Epithelial cell of proximal tubule (primary cell): ENCODE data around the gene ZNF362. TPM values are rescaled to one million over a fixed set of nuclear protein-coding genes. Genes with fewer than 3 reads are reported as not detected.

Source experiments
- DNase-seq: peaks from one replicate; pipeline ENCODE4 v3.0.0-alpha.2; 2011; ENCODE audit warnings: low read depth
- H3K4me3 ChIP-seq: 2 replicates; pipeline ENCODE4 v1.5.1; 2011; ENCODE audit warnings: low read depth, mild to moderate bottlenecking, low read length
- CTCF ChIP-seq: conservative IDR thresholded peaks from 2 replicates; pipeline ENCODE4 v1.5.1; 2012; ENCODE audit warnings: low read depth, mild to moderate bottlenecking, low read length
- total RNA-seq: library from RNA; depleted of rRNA; stranded (reverse); fragments of >200 nt; gene quantifications from 2 replicates; pipeline ENCODE4 v1.2.3, GENCODE V29; 2015

ZNF362 gene
- total RNA-seq, 1 donor from 2014 or later = 17.6 TPM

- DNase-seq = no peak
- no peak for TF ChIP-seq CTCF
- no peak overlapping the region for H3K4me3 ChIP-seq
These were observed 75.4 kb downstream of the ZNF362 start for GRCh38 chr1:33331444-33332356.

GRCh38 chr1:33332357-33332789 is 76.1 kb downstream of the ZNF362 start:
- DNase-seq = no peak
- no peak overlapping the region for H3K4me3 ChIP-seq
- no peak for TF ChIP-seq CTCF

GRCh38 chr1:33332881-33333280 is 76.6 kb downstream of the ZNF362 start:
- no peak overlapping the region for H3K4me3 ChIP-seq
- TF ChIP-seq CTCF = no peak
- DNase-seq = no peak

GRCh38 chr1:33334081-33334552 is 77.8 kb downstream of the ZNF362 start:
- TF ChIP-seq CTCF = no peak
- no peak for DNase-seq
- H3K4me3 ChIP-seq = no peak overlapping the region

- DNase-seq = no peak
- no peak for TF ChIP-seq CTCF
These were observed 78.7 kb downstream of the ZNF362 start for GRCh38 chr1:33335020-33335419.

GRCh38 chr1:33336580-33336979 is 80.3 kb downstream of the ZNF362 start:
- TF ChIP-seq CTCF = no peak
- DNase-seq = no peak
- H3K4me3 ChIP-seq = no peak overlapping the region

More at GRCh38 chr1:33335020-33335419, 78.7 kb downstream of the ZNF362 start:
- no peak overlapping the region for H3K4me3 ChIP-seq
